ENCODE data around the gene GSTT4. TPM values are rescaled to one million over a fixed set of nuclear protein-coding genes. Genes with fewer than 3 reads are reported as not detected.
"Not testable (repeated sequence)": the region's sequence is repeated elsewhere in the genome, so short reads cannot be mapped to it uniquely, and the experiment has no call there.

The GSTT4 gene
- total and polyA plus RNA-seq, 9 of the 15 experiments (the other 6 are each of a cell fraction or from before 2014, with no cell fraction given), result not detected

- DNase-seq (ENCODE audit: extremely low read depth in 1 of 4, low spot score in 3 of 4); POLR2A ChIA-PET; H3K9ac ChIP-seq (ENCODE audit: insufficient read depth in 1 of 2, low read depth in 2 of 2, low read length in 2 of 2); H3K79me2 ChIP-seq (ENCODE audit: control insufficient read depth, insufficient read depth, low read length); H3K27ac ChIP-seq (ENCODE audit: extremely low read depth, low read depth, low read length); H4K20me1 ChIP-seq (replicated peaks; ENCODE audit: control insufficient read depth, insufficient read depth, low read length); H3K9me1 ChIP-seq (ENCODE audit: control insufficient read depth, insufficient read depth, low read length); H3K4me3 ChIP-seq; FAIRE-seq; H3K9me3 ChIP-seq (replicated peaks; ENCODE audit: control insufficient read depth, insufficient read depth, low read depth, low read length); CTCF ChIA-PET (ENCODE audit: low intra/inter-chr PET ratio); H3K27me3 ChIP-seq (ENCODE audit: control insufficient read depth in 2 of 2, insufficient read depth in 2 of 2, low read length in 2 of 2); ATAC-seq; H3K36me3 ChIP-seq (ENCODE audit: control insufficient read depth, insufficient read depth, low read length); H3K4me1 ChIP-seq (replicated peaks in 1 of 2; ENCODE audit: control insufficient read depth in 2 of 2, insufficient read depth in 2 of 2, low read length in 2 of 2); BruUV-seq (replicated peaks); H3K4me2 ChIP-seq (ENCODE audit: insufficient read depth, low read length); H2AFZ ChIP-seq (ENCODE audit: low read depth, low read length): not testable (repeated sequence)
- intact Hi-C loops (cut with micrococcal nuclease) (loop anchor here (10.0 kb wide), 1 partner anchor 233 kb away; the partner anchor contains the start of gene SUSD2), in situ Hi-C loops (cut with MboI) (loop anchor here (10.0 to 25.0 kb wide), 2 partner anchors 223 to 561 kb away; no protein-coding TSS in a partner anchor)
- 86% methylated on average over 1 of the region's 2 CpGs for WGBS (ENCODE audit: insufficient coverage, low coverage, missing lambda C conversion rate)
Observed at GRCh38 chr22:23951383-23951782, 53.9 kb downstream of the GSTT4 start.

- ATAC-seq; H3K9me3 ChIP-seq (replicated peaks; ENCODE audit: control insufficient read depth, insufficient read depth, low read depth, low read length); H3K4me1 ChIP-seq (replicated peaks in 1 of 2; ENCODE audit: control insufficient read depth in 2 of 2, insufficient read depth in 2 of 2, low read length in 2 of 2); H3K27me3 ChIP-seq (ENCODE audit: control insufficient read depth in 2 of 2, insufficient read depth in 2 of 2, low read length in 2 of 2); H3K27ac ChIP-seq (ENCODE audit: extremely low read depth, low read depth, low read length); H3K9ac ChIP-seq (ENCODE audit: insufficient read depth in 1 of 2, low read depth in 2 of 2, low read length in 2 of 2); H3K9me1 ChIP-seq (ENCODE audit: control insufficient read depth, insufficient read depth, low read length); POLR2A ChIA-PET; H2AFZ ChIP-seq (ENCODE audit: low read depth, low read length); BruUV-seq (replicated peaks); H4K20me1 ChIP-seq (replicated peaks; ENCODE audit: control insufficient read depth, insufficient read depth, low read length); H3K4me2 ChIP-seq (ENCODE audit: insufficient read depth, low read length); H3K79me2 ChIP-seq (ENCODE audit: control insufficient read depth, insufficient read depth, low read length); H3K36me3 ChIP-seq (ENCODE audit: control insufficient read depth, insufficient read depth, low read length); CTCF ChIA-PET (ENCODE audit: low intra/inter-chr PET ratio); DNase-seq (ENCODE audit: extremely low read depth in 1 of 4, low spot score in 3 of 4); FAIRE-seq; H3K4me3 ChIP-seq: not testable (repeated sequence)
- intact Hi-C loops (cut with micrococcal nuclease) (loop anchor here (10.0 kb wide), 1 partner anchor 235 kb away; the partner anchor contains the start of gene SUSD2), in situ Hi-C loops (cut with MboI) (loop anchor here (10.0 to 25.0 kb wide), 2 partner anchors 225 to 563 kb away; no protein-coding TSS in a partner anchor)
- WGBS (ENCODE audit: insufficient coverage, low coverage, missing lambda C conversion rate), result 87% methylated on average over 3 of the region's 18 CpGs
Observed at GRCh38 chr22:23949764-23950163, 55.5 kb downstream of the GSTT4 start.

Other genes starting within 250 kb of the GSTT4 start
Only the 7 nearest of the 14 such genes appear.
- 2.0 and 3.1 TPM in 2 replicates for gene SLC2A11, start 147.6 kb downstream of the GSTT4 start, total RNA-seq (2014; rRNA removed)
- gene SLC2A11, start 147.6 kb downstream of the GSTT4 start, total RNA-seq (2014; rRNA removed; fragmentation: Illumina TruSeq; extraction: Trizol), result 1.5 and 1.9 TPM in 2 replicates
- 2.1 and 2.5 TPM in 2 replicates for gene SLC2A11, start 147.6 kb downstream of the GSTT4 start, total RNA-seq (2015; rRNA removed; fragmentation: Illumina TruSeq; extraction: Trizol)
- gene SLC2A11, start 147.6 kb downstream of the GSTT4 start, total RNA-seq (2021), result 1.6 and 2.1 TPM in 2 replicates
- gene SLC2A11, start 147.6 kb downstream of the GSTT4 start, polyA plus RNA-seq (2011; rRNA removed), result 2.5 and 4.4 TPM in 2 replicates
- gene SLC2A11, start 147.6 kb downstream of the GSTT4 start, polyA plus RNA-seq (2014; fragmentation: Illumina TruSeq; extraction: Trizol), result 2.5 and 2.8 TPM in 2 replicates
- under 1 TPM; 0.44 to 0.73 TPM for gene SLC2A11, start 147.6 kb downstream of the GSTT4 start, polyA plus RNA-seq (2014; fragmentation: Nextera tagmentation; extraction: Ambion mirVana)
- 2.7 and 3.4 TPM in 2 replicates for gene SLC2A11, start 147.6 kb downstream of the GSTT4 start, polyA plus RNA-seq (2014; rRNA removed)
- 440 and 672 TPM in 2 replicates for gene MIF, start 111.1 kb downstream of the GSTT4 start, total RNA-seq (2014; rRNA removed)
- 5.4 and 7.4 TPM in 2 replicates for gene MIF, start 111.1 kb downstream of the GSTT4 start, total RNA-seq (2014; rRNA removed; fragmentation: Illumina TruSeq; extraction: Trizol)
- gene MIF, start 111.1 kb downstream of the GSTT4 start, total RNA-seq (2015; rRNA removed; fragmentation: Illumina TruSeq; extraction: Trizol), result 253 and 254 TPM in 2 replicates
- gene MIF, start 111.1 kb downstream of the GSTT4 start, total RNA-seq (2021), result 666 and 724 TPM in 2 replicates
- 193 and 230 TPM in 2 replicates for gene MIF, start 111.1 kb downstream of the GSTT4 start, polyA plus RNA-seq (2011; rRNA removed)
- 31.1 and 74.5 TPM in 2 replicates for gene MIF, start 111.1 kb downstream of the GSTT4 start, polyA plus RNA-seq (2014; fragmentation: Illumina TruSeq; extraction: Trizol)
- 10 to 100 TPM; 23.0 to 67.2 TPM for gene MIF, start 111.1 kb downstream of the GSTT4 start, polyA plus RNA-seq (2014; fragmentation: Nextera tagmentation; extraction: Ambion mirVana)
- 537 and 538 TPM in 2 replicates for gene MIF, start 111.1 kb downstream of the GSTT4 start, polyA plus RNA-seq (2014; rRNA removed)
- gene GSTT2B, start 44.3 kb downstream of the GSTT4 start, total RNA-seq (2014; rRNA removed), result not detected in 2 replicates
- not detected in 2 replicates for gene GSTT2B, start 44.3 kb downstream of the GSTT4 start, total RNA-seq (2014; rRNA removed; fragmentation: Illumina TruSeq; extraction: Trizol)
- not detected in 2 replicates for gene GSTT2B, start 44.3 kb downstream of the GSTT4 start, total RNA-seq (2015; rRNA removed; fragmentation: Illumina TruSeq; extraction: Trizol)
- gene GSTT2B, start 44.3 kb downstream of the GSTT4 start, total RNA-seq (2021), result not detected in 2 replicates
- not detected in 2 replicates for gene GSTT2B, start 44.3 kb downstream of the GSTT4 start, polyA plus RNA-seq (2011; rRNA removed)
- not detected in 2 replicates for gene GSTT2B, start 44.3 kb downstream of the GSTT4 start, polyA plus RNA-seq (2014; fragmentation: Illumina TruSeq; extraction: Trizol)
- not detected for gene GSTT2B, start 44.3 kb downstream of the GSTT4 start, polyA plus RNA-seq (2014; fragmentation: Nextera tagmentation; extraction: Ambion mirVana)
- gene GSTT2B, start 44.3 kb downstream of the GSTT4 start, polyA plus RNA-seq (2014; rRNA removed), result not detected in 2 replicates
- gene DDTL, start 38.6 kb downstream of the GSTT4 start, total RNA-seq (2014; rRNA removed), result 0.59 and 0.94 TPM in 2 replicates
- gene DDTL, start 38.6 kb downstream of the GSTT4 start, total RNA-seq (2014; rRNA removed; fragmentation: Illumina TruSeq; extraction: Trizol), result not detected in 2 replicates
- gene DDTL, start 38.6 kb downstream of the GSTT4 start, total RNA-seq (2015; rRNA removed; fragmentation: Illumina TruSeq; extraction: Trizol), result not detected in 2 replicates
- gene DDTL, start 38.6 kb downstream of the GSTT4 start, total RNA-seq (2021), result not detected in 2 replicates
- gene DDTL, start 38.6 kb downstream of the GSTT4 start, polyA plus RNA-seq (2011; rRNA removed), result 0.08 and 0.15 TPM in 2 replicates
- gene DDTL, start 38.6 kb downstream of the GSTT4 start, polyA plus RNA-seq (2014; fragmentation: Illumina TruSeq; extraction: Trizol), result not detected in 2 replicates
- 1 to 10 TPM in 1 of 2 experiments, under 1 TPM in 1; 0.87 to 1.7 TPM for gene DDTL, start 38.6 kb downstream of the GSTT4 start, polyA plus RNA-seq (2014; fragmentation: Nextera tagmentation; extraction: Ambion mirVana)
- 0.05 and 0.30 TPM in 2 replicates for gene DDTL, start 38.6 kb downstream of the GSTT4 start, polyA plus RNA-seq (2014; rRNA removed)
- 173 and 205 TPM in 2 replicates for gene DDT, start 31.0 kb downstream of the GSTT4 start, total RNA-seq (2014; rRNA removed)
- gene DDT, start 31.0 kb downstream of the GSTT4 start, total RNA-seq (2014; rRNA removed; fragmentation: Illumina TruSeq; extraction: Trizol), result 63.2 and 65.8 TPM in 2 replicates
- gene DDT, start 31.0 kb downstream of the GSTT4 start, total RNA-seq (2015; rRNA removed; fragmentation: Illumina TruSeq; extraction: Trizol), result 48.4 and 61.0 TPM in 2 replicates
- 127 and 136 TPM in 2 replicates for gene DDT, start 31.0 kb downstream of the GSTT4 start, total RNA-seq (2021)
- 159 and 170 TPM in 2 replicates for gene DDT, start 31.0 kb downstream of the GSTT4 start, polyA plus RNA-seq (2011; rRNA removed)
- 24.0 and 45.8 TPM in 2 replicates for gene DDT, start 31.0 kb downstream of the GSTT4 start, polyA plus RNA-seq (2014; fragmentation: Illumina TruSeq; extraction: Trizol)
- 10 to 100 TPM; 25.0 to 31.8 TPM for gene DDT, start 31.0 kb downstream of the GSTT4 start, polyA plus RNA-seq (2014; fragmentation: Nextera tagmentation; extraction: Ambion mirVana)
- gene DDT, start 31.0 kb downstream of the GSTT4 start, polyA plus RNA-seq (2014; rRNA removed), result 209 and 281 TPM in 2 replicates
- gene GSTT2, start 25.3 kb downstream of the GSTT4 start, total RNA-seq (2014; rRNA removed), result not detected in 2 replicates
- gene GSTT2, start 25.3 kb downstream of the GSTT4 start, total RNA-seq (2014; rRNA removed; fragmentation: Illumina TruSeq; extraction: Trizol), result not detected in 2 replicates
- gene GSTT2, start 25.3 kb downstream of the GSTT4 start, total RNA-seq (2015; rRNA removed; fragmentation: Illumina TruSeq; extraction: Trizol), result not detected in 2 replicates
- gene GSTT2, start 25.3 kb downstream of the GSTT4 start, total RNA-seq (2021), result not detected in 2 replicates
- gene GSTT2, start 25.3 kb downstream of the GSTT4 start, polyA plus RNA-seq (2011; rRNA removed), result not detected in 2 replicates
- not detected in 2 replicates for gene GSTT2, start 25.3 kb downstream of the GSTT4 start, polyA plus RNA-seq (2014; fragmentation: Illumina TruSeq; extraction: Trizol)
- not detected for gene GSTT2, start 25.3 kb downstream of the GSTT4 start, polyA plus RNA-seq (2014; fragmentation: Nextera tagmentation; extraction: Ambion mirVana)
- gene GSTT2, start 25.3 kb downstream of the GSTT4 start, polyA plus RNA-seq (2014; rRNA removed), result not detected in 2 replicates
- 32.2 and 46.2 TPM in 2 replicates for gene CABIN1, start 5.9 kb upstream of the GSTT4 start, total RNA-seq (2014; rRNA removed)
- 20.6 and 20.9 TPM in 2 replicates for gene CABIN1, start 5.9 kb upstream of the GSTT4 start, total RNA-seq (2014; rRNA removed; fragmentation: Illumina TruSeq; extraction: Trizol)
- 21.3 and 24.2 TPM in 2 replicates for gene CABIN1, start 5.9 kb upstream of the GSTT4 start, total RNA-seq (2015; rRNA removed; fragmentation: Illumina TruSeq; extraction: Trizol)
- 55.1 and 60.9 TPM in 2 replicates for gene CABIN1, start 5.9 kb upstream of the GSTT4 start, total RNA-seq (2021)
- 6.8 and 10.6 TPM in 2 replicates for gene CABIN1, start 5.9 kb upstream of the GSTT4 start, polyA plus RNA-seq (2011; rRNA removed)
- 33.2 and 33.9 TPM in 2 replicates for gene CABIN1, start 5.9 kb upstream of the GSTT4 start, polyA plus RNA-seq (2014; fragmentation: Illumina TruSeq; extraction: Trizol)
- gene CABIN1, start 5.9 kb upstream of the GSTT4 start, polyA plus RNA-seq (2014; fragmentation: Nextera tagmentation; extraction: Ambion mirVana), result 1 to 10 TPM; 4.2 to 4.7 TPM
- 17.7 and 19.3 TPM in 2 replicates for gene CABIN1, start 5.9 kb upstream of the GSTT4 start, polyA plus RNA-seq (2014; rRNA removed)

Measured in K562 (cell line).